GM19452 (cell line): Measurements from ENCODE around the gene ZDHHC18.

Experiments used
- ATAC-seq: cut with Tn5 transposase; IDR thresholded peaks from one replicate; pipeline ENCODE4 v1.9.1; 2021; ENCODE audit not compliant: unreplicated experiment

The ZDHHC18 gene

GRCh38 chr1:26890467-26890796, 63.9 kb downstream of the ZDHHC18 start:
- no peak for ATAC-seq

DNA sequence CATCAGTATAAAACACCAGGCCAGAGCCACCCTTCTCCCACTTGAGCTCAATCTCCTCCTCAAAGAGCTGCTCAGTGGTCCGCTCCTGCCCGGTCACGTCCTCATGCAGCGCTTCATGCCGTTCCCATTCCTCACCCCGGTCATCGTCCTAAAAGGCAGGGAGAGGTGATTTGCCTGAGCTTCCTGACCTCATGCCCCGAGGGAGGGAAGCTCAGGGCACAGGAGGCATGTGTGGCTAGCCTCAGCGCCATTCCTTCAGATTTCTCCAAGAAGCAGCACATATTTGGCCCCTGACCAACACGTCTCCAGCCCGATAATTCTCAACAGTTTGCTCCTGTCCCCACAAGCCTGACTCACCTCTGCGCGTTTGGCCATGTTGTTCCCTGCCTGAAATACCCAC, 67.8 kb downstream of the ZDHHC18 start:
- no peak for ATAC-seq

GRCh38 chr1:26897351-26897750, 70.9 kb downstream of the ZDHHC18 start:
- ATAC-seq = no peak

DNA sequence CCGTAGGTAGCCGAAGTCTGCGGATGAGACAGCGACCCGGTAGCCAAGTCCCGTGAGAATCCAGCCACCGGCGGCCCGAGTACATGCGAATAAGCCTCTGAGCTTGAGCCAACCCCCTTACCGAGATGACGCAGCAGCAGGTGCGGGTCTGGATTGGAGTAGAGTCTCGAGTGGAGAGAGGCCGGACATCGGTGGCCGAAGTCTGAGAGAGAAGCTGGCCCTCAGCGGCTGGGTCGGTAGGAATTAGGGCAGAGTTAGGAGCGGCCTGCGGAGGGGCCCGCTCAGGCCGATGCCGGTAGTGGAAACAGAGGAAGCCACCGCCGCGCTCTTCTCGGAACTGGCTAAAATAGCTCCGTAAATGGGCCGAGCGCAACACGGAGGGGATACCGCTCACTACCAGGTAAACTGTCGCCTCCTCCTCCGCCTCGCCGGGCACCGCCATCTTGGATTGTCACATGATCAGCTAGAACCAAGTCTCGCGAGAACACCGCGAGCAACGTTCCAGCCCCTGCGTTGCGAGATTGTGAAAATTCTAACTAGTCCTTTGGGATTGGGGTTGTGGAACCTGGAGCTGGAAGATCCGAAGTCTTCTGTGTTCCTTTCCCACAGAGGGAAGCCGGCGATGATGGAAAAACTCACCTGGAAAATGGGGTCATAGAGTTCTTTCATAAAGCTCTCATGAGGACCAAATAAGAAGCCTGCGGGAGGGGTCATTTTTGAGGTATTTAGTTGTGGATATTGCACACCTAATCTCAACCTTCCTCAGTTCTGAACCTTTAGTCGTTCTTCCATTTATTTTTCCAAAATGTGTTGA, 73.7 kb downstream of the ZDHHC18 start, which contains the start of gene GPATCH3:
GPATCH3 (minus strand) TSS at position 467 of the 814 bp plus-strand sequence; CDS start at position 442, 25 bp downstream.
- ATAC-seq = peak; percentile 79

GRCh38 chr1:26900815-26901511, 74.5 kb downstream of the ZDHHC18 start:
- no peak for ATAC-seq
